DND-41 (cell line): ENCODE measurements around the gene BNIP2.

ENCODE experiments used
- EZH2 ChIP-seq: IDR thresholded peaks from 3 replicates; pipeline ENCODE4 v1.6.1; 2012; ENCODE audit warnings: borderline replicate concordance, low read depth, mild to moderate bottlenecking, moderate library complexity, low read length, inconsistent platforms; ENCODE audit not compliant: severe bottlenecking
- TF ChIP-seq, protein P1 (sequence below): IDR thresholded peaks from 2 replicates; pipeline ENCODE4 v1.5.1; 2012; ENCODE audit warnings: borderline replicate concordance, low read length, moderate library complexity, mild to moderate bottlenecking; ENCODE audit not compliant: poor library complexity, severe bottlenecking; ENCODE audit errors: extremely low read depth

DNA sequence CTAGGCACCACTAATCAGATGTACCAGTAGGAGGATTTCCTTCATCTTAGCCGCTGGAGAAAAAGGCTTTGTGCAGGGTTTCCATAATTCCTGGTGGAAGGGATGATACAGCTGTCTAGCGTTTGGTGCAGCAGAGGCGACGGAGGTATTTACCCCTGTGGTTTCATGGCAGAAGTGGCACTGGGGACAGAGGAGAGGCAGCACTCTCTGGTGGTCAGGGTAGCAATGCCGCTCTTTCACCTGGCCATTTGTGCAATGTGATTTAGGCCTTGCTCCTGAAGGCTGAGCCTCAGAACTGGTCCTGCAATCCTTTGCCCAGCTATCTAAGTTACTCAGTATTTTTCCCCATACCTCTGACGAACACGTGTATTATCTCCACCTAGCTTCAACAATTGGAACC, 47.1 kb upstream of the BNIP2 start:
- TF ChIP-seq, protein P1, sequence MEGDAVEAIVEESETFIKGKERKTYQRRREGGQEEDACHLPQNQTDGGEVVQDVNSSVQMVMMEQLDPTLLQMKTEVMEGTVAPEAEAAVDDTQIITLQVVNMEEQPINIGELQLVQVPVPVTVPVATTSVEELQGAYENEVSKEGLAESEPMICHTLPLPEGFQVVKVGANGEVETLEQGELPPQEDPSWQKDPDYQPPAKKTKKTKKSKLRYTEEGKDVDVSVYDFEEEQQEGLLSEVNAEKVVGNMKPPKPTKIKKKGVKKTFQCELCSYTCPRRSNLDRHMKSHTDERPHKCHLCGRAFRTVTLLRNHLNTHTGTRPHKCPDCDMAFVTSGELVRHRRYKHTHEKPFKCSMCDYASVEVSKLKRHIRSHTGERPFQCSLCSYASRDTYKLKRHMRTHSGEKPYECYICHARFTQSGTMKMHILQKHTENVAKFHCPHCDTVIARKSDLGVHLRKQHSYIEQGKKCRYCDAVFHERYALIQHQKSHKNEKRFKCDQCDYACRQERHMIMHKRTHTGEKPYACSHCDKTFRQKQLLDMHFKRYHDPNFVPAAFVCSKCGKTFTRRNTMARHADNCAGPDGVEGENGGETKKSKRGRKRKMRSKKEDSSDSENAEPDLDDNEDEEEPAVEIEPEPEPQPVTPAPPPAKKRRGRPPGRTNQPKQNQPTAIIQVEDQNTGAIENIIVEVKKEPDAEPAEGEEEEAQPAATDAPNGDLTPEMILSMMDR, result no peak
- no peak for TF ChIP-seq EZH2
